Progenitor cell of endocrine pancreas (in vitro differentiated cells): ENCODE measurements around the gene NRIP1. TPM values are rescaled to one million over a fixed set of nuclear protein-coding genes. Genes with fewer than 3 reads are reported as not detected.
A peak's percentile ranks its signal among the peaks of the same experiment; 100 is the strongest.

ENCODE experiments used
- DNase-seq: peaks from one replicate; pipeline ENCODE4 v3.0.0; 2021; ENCODE audit warnings: low spot score; ENCODE audit not compliant: unreplicated experiment
- H3K27ac Mint-ChIP-seq: 2 replicates; pipeline ENCODE4 v1.8.0; 2021; ENCODE audit warnings: mild to moderate bottlenecking, moderate library complexity, mixed read lengths
- H3K27me3 Mint-ChIP-seq: 2 replicates; pipeline ENCODE4 v1.8.0; 2021; ENCODE audit warnings: mixed read lengths
- H3K36me3 Mint-ChIP-seq: 2 replicates; pipeline ENCODE4 v1.8.0; 2022; ENCODE audit warnings: mixed read lengths; ENCODE audit not compliant: insufficient read depth
- H3K4me1 Mint-ChIP-seq: 2 replicates; pipeline ENCODE4 v1.8.0; 2021; ENCODE audit warnings: low read depth, mixed read lengths
- H3K4me3 Mint-ChIP-seq: 2 replicates; pipeline ENCODE4 v1.8.0; 2021; ENCODE audit warnings: low read depth, mild to moderate bottlenecking, moderate library complexity, mixed read lengths
- H3K9me3 Mint-ChIP-seq: 2 replicates; pipeline ENCODE4 v1.8.0; 2021; ENCODE audit warnings: low read depth, mixed read lengths
- CTCF ChIP-seq: fragments of 200-600 bp; sonication (generic); IDR thresholded peaks from one replicate; pipeline ENCODE4 v1.5.0; 2021; ENCODE audit warnings: antibody characterized with exemption, mild to moderate bottlenecking; ENCODE audit not compliant: unreplicated experiment
- total RNA-seq: library from RNA; stranded (reverse); gene quantifications from 2 replicates; pipeline ENCODE4 v1.2.1, GENCODE V29; 2021

Gene NRIP1
- total RNA-seq, 1 donor from 2014 or later, result 69.4 TPM

GRCh38 chr21:15078180-15078579 lies 13.4 kb upstream of the NRIP1 start:
- H3K36me3 Mint-ChIP-seq, result no peaks in the 10 kb centered on the region
- H3K4me1 Mint-ChIP-seq, result no peaks in the 10 kb centered on the region
- no peaks in the 10 kb centered on the region for H3K27me3 Mint-ChIP-seq
- no peaks in the 10 kb centered on the region for H3K9me3 Mint-ChIP-seq
- TF ChIP-seq CTCF, result no peak
- DNase-seq, result no peak
- H3K4me3 Mint-ChIP-seq, result no peak overlapping the region
- H3K27ac Mint-ChIP-seq, result no peak overlapping the region

- Mint-ChIP-seq H3K9me3 (no peaks in the 10 kb centered on the region), H3K27ac (no peak overlapping the region), H3K4me3 (no peak overlapping the region), H3K36me3 (no peaks in the 10 kb centered on the region), H3K4me1 (no peaks in the 10 kb centered on the region), H3K27me3 (no peaks in the 10 kb centered on the region)
- DNase-seq, result no peak
- no peak for TF ChIP-seq CTCF
These were observed 12.8 kb upstream of the NRIP1 start for GRCh38 chr21:15077529-15078145.

- no peak for TF ChIP-seq CTCF
- H3K4me1 Mint-ChIP-seq, result no peaks in the 10 kb centered on the region
- no peaks in the 10 kb centered on the region for H3K36me3 Mint-ChIP-seq
- no peak overlapping the region for H3K27ac Mint-ChIP-seq
- no peaks in the 10 kb centered on the region for H3K27me3 Mint-ChIP-seq
- DNase-seq, result no peak
- H3K4me3 Mint-ChIP-seq, result no peak overlapping the region
- no peaks in the 10 kb centered on the region for H3K9me3 Mint-ChIP-seq
These were observed 11.9 kb upstream of the NRIP1 start for GRCh38 chr21:15076730-15077129.

- Mint-ChIP-seq H3K9me3 (no peaks in the 10 kb centered on the region), H3K27ac (no peak overlapping the region), H3K36me3 (no peaks in the 10 kb centered on the region), H3K4me3 (no peak overlapping the region), H3K27me3 (peaks cover 3% of the 10 kb centered on the region), H3K4me1 (peaks cover 5% of the 10 kb centered on the region)
- DNase-seq, result no peak
- no peak for TF ChIP-seq CTCF
These were observed 6.2 kb upstream of the NRIP1 start for GRCh38 chr21:15071009-15071408.

- peaks cover 32% of the 10 kb centered on the region for H3K4me1 Mint-ChIP-seq
- TF ChIP-seq CTCF, result no peak
- H3K27ac Mint-ChIP-seq, result peak overlapping the region; percentile 99
- peaks cover 1% of the 10 kb centered on the region for H3K36me3 Mint-ChIP-seq
- no peak for DNase-seq
- H3K27me3 Mint-ChIP-seq, result peaks cover 3% of the 10 kb centered on the region
- H3K4me3 Mint-ChIP-seq, result peak overlapping the region; percentile 97
- H3K9me3 Mint-ChIP-seq, result no peaks in the 10 kb centered on the region
These were observed 1.3 kb upstream of the NRIP1 start for GRCh38 chr21:15066123-15066575.
